ENCODE results near the gene MGLL. TPM values are rescaled to one million over a fixed set of nuclear protein-coding genes. Genes with fewer than 3 reads are reported as not detected.

MGLL gene
- total RNA-seq, 1 experiment from 2014 or later, result 0.94 TPM

GRCh38 chr3:127821394-127821793 is 921 bp downstream of the MGLL start:
- ChIA-PET POLR2A (interaction anchor here (1.5 kb wide), 1 partner anchor 150 kb away, joined by 5 read pairs; no protein-coding TSS in a partner anchor), CTCF (interaction anchor here (0.6 to 2.3 kb wide), 8 partner anchors 10 to 247 kb away, joined by 3 to 16 read pairs (median 5); no protein-coding TSS in a partner anchor)
- ATAC-seq (no peak), DNase-seq (ENCODE audit: low spot score) (no peak)
- Mint-ChIP-seq H3K27me3 (ENCODE audit: low read depth) (peaks cover 39% of the 10 kb centered on the region), H3K4me1 (peaks cover 29% of the 10 kb centered on the region), H3K27ac (no peak overlapping the region), H3K36me3 (no peaks in the 10 kb centered on the region), H3K4me3 (peak overlapping the region; percentile 82), H3K9me3 (peaks cover 1% of the 10 kb centered on the region)
- TF ChIP-seq SMAD3 (CRISPR knock-in tag; IDR thresholded peaks at IDR 0.05; ENCODE audit: borderline replicate concordance), result no peak
- no peak for TF ChIP-seq E2F5 (CRISPR knock-in tag; IDR thresholded peaks at IDR 0.05)
- TF ChIP-seq, protein P1, sequence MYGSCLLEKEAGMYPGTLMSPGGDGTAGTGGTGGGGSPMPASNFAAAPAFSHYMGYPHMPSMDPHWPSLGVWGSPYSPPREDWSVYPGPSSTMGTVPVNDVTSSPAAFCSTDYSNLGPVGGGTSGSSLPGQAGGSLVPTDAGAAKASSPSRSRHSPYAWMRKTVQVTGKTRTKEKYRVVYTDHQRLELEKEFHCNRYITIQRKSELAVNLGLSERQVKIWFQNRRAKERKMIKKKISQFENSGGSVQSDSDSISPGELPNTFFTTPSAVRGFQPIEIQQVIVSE (CRISPR knock-in tag; IDR thresholded peaks at IDR 0.05; ENCODE audit: borderline replicate concordance), result no peak
- TF ChIP-seq OVOL2 (CRISPR knock-in tag; IDR thresholded peaks at IDR 0.05; ENCODE audit: borderline replicate concordance), result no peak
- TF ChIP-seq PRRX2 (CRISPR knock-in tag; IDR thresholded peaks at IDR 0.05), result no peak
- TF ChIP-seq HMGA2 (CRISPR knock-in tag; IDR thresholded peaks at IDR 0.05), result no peak
- no peak for TF ChIP-seq NFATC4 (CRISPR knock-in tag; IDR thresholded peaks at IDR 0.05)
- no peak for TF ChIP-seq ZBTB21 (CRISPR knock-in tag; IDR thresholded peaks at IDR 0.05; ENCODE audit: borderline replicate concordance)
- no peak for TF ChIP-seq IRF2 (CRISPR knock-in tag; IDR thresholded peaks at IDR 0.05; ENCODE audit: borderline replicate concordance, low read depth)
- TF ChIP-seq, protein P2, sequence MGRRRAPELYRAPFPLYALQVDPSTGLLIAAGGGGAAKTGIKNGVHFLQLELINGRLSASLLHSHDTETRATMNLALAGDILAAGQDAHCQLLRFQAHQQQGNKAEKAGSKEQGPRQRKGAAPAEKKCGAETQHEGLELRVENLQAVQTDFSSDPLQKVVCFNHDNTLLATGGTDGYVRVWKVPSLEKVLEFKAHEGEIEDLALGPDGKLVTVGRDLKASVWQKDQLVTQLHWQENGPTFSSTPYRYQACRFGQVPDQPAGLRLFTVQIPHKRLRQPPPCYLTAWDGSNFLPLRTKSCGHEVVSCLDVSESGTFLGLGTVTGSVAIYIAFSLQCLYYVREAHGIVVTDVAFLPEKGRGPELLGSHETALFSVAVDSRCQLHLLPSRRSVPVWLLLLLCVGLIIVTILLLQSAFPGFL (CRISPR knock-in tag; IDR thresholded peaks at IDR 0.05; ENCODE audit: borderline replicate concordance), result no peak
- TF ChIP-seq, protein P3, sequence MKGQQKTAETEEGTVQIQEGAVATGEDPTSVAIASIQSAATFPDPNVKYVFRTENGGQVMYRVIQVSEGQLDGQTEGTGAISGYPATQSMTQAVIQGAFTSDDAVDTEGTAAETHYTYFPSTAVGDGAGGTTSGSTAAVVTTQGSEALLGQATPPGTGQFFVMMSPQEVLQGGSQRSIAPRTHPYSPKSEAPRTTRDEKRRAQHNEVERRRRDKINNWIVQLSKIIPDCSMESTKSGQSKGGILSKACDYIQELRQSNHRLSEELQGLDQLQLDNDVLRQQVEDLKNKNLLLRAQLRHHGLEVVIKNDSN (CRISPR knock-in tag; IDR thresholded peaks at IDR 0.05), result no peak

DNA sequence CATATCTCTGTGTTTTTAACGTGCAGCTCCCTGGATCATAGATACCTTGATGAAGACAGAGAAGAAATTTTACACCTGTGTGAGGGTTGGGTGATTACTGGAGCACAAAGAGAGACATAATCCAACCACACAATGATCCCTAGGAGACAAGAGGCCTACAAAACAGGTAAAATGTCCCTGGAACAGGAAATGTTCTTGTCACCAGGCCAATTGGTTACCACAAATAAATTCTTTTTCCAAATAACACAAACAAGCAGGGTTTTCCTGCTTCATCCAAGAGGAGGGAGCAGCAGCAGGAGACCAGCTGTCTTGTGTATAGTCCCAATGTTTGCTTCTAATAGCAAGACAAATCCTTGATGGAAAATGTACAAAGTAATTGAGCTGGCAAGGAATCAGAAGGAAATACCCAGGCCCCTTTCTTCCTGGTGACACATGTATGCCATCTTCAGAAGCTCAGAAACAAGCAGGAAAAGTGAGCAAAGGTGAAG is 1.4 kb downstream of the MGLL start:
- ATAC-seq (no peak), DNase-seq (ENCODE audit: low spot score) (no peak)
- POLR2A ChIA-PET, result interaction anchor here (1.5 kb wide), 1 partner anchor 149 kb away, joined by 5 read pairs; no protein-coding TSS in a partner anchor
- Mint-ChIP-seq H3K27me3 (ENCODE audit: low read depth) (peaks cover 39% of the 10 kb centered on the region), H3K9me3 (no peaks in the 10 kb centered on the region), H3K27ac (no peak overlapping the region), H3K4me1 (peaks cover 29% of the 10 kb centered on the region), H3K4me3 (peak overlapping the region; percentile 18), H3K36me3 (no peaks in the 10 kb centered on the region)
- CTCF ChIA-PET, result interaction anchor here (0.6 to 1.6 kb wide), 6 partner anchors 10 to 246 kb away, joined by 3 to 4 read pairs (median 3); no protein-coding TSS in a partner anchor
- no peak for TF ChIP-seq ZNF317 (CRISPR knock-in tag; IDR thresholded peaks at IDR 0.05; ENCODE audit: borderline replicate concordance, low read depth)

DNA sequence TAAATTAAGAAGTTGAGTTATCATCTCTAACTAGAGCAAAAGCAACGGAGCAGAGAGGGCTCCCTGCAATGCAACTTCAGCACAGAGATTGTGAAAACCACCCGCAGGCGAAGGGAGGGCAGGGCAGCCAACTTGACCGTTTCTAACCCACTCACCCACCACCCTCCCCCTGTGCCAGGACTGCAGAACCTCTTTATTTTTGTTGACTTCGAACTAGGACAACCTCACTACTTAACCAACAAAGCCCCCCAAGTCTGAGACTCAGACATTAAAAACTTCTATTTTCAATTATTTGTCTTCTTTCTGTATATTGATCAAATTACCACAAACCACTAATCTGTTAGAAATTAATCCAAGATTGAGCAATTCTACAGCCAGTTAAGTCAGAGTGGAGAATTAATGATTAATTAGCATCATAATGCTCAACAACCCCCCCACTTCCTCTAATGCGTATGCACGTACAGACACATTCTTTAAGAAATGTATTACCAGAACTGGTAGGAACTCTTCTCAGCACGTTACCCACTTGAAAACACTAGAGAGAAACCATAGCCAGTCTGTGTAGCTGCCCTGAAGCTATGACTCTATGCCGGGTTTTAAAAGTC is 2.0 kb downstream of the MGLL start:
- H3K27me3 Mint-ChIP-seq (ENCODE audit: low read depth), result peaks cover 39% of the 10 kb centered on the region
- H3K4me3 Mint-ChIP-seq, result peak overlapping the region; percentile 4; the same call in 1 of the 2 replicates
- no peak for DNase-seq (ENCODE audit: low spot score)
- POLR2A ChIA-PET, result no interaction called here
- no peaks in the 10 kb centered on the region for H3K9me3 Mint-ChIP-seq
- H3K36me3 Mint-ChIP-seq, result no peaks in the 10 kb centered on the region
- H3K27ac Mint-ChIP-seq, result no peak overlapping the region
- ATAC-seq, result peak; percentile 26; the same call in 1 of the 2 replicates
- CTCF ChIA-PET, result interaction anchor here (1.0 to 1.6 kb wide), 6 partner anchors 11 to 245 kb away, joined by 3 to 6 read pairs (median 3); no protein-coding TSS in a partner anchor
- H3K4me1 Mint-ChIP-seq, result peaks cover 29% of the 10 kb centered on the region
- TF ChIP-seq, protein P4, sequence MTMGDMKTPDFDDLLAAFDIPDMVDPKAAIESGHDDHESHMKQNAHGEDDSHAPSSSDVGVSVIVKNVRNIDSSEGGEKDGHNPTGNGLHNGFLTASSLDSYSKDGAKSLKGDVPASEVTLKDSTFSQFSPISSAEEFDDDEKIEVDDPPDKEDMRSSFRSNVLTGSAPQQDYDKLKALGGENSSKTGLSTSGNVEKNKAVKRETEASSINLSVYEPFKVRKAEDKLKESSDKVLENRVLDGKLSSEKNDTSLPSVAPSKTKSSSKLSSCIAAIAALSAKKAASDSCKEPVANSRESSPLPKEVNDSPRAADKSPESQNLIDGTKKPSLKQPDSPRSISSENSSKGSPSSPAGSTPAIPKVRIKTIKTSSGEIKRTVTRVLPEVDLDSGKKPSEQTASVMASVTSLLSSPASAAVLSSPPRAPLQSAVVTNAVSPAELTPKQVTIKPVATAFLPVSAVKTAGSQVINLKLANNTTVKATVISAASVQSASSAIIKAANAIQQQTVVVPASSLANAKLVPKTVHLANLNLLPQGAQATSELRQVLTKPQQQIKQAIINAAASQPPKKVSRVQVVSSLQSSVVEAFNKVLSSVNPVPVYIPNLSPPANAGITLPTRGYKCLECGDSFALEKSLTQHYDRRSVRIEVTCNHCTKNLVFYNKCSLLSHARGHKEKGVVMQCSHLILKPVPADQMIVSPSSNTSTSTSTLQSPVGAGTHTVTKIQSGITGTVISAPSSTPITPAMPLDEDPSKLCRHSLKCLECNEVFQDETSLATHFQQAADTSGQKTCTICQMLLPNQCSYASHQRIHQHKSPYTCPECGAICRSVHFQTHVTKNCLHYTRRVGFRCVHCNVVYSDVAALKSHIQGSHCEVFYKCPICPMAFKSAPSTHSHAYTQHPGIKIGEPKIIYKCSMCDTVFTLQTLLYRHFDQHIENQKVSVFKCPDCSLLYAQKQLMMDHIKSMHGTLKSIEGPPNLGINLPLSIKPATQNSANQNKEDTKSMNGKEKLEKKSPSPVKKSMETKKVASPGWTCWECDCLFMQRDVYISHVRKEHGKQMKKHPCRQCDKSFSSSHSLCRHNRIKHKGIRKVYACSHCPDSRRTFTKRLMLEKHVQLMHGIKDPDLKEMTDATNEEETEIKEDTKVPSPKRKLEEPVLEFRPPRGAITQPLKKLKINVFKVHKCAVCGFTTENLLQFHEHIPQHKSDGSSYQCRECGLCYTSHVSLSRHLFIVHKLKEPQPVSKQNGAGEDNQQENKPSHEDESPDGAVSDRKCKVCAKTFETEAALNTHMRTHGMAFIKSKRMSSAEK (CRISPR knock-in tag; IDR thresholded peaks at IDR 0.05; ENCODE audit: borderline replicate concordance), result no peak
- TF ChIP-seq ZNF232 (CRISPR knock-in tag; IDR thresholded peaks at IDR 0.05) (no peak), OVOL2 (CRISPR knock-in tag; IDR thresholded peaks at IDR 0.05; ENCODE audit: borderline replicate concordance) (no peak), IRF2 (CRISPR knock-in tag; IDR thresholded peaks at IDR 0.05; ENCODE audit: borderline replicate concordance, low read depth) (no peak), SP1 (CRISPR knock-in tag; conservative IDR thresholded peaks at IDR 0.05) (no peak), ZMAT4 (CRISPR knock-in tag; IDR thresholded peaks at IDR 0.05) (no peak), TEAD1 (CRISPR knock-in tag; IDR thresholded peaks at IDR 0.05) (no peak), NFE2L1 (CRISPR knock-in tag; IDR thresholded peaks at IDR 0.05) (no peak)
- TF ChIP-seq, protein P5, sequence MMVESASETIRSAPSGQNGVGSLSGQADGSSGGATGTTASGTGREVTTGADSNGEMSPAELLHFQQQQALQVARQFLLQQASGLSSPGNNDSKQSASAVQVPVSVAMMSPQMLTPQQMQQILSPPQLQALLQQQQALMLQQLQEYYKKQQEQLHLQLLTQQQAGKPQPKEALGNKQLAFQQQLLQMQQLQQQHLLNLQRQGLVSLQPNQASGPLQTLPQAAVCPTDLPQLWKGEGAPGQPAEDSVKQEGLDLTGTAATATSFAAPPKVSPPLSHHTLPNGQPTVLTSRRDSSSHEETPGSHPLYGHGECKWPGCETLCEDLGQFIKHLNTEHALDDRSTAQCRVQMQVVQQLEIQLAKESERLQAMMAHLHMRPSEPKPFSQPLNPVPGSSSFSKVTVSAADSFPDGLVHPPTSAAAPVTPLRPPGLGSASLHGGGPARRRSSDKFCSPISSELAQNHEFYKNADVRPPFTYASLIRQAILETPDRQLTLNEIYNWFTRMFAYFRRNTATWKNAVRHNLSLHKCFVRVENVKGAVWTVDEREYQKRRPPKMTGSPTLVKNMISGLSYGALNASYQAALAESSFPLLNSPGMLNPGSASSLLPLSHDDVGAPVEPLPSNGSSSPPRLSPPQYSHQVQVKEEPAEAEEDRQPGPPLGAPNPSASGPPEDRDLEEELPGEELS (CRISPR knock-in tag; IDR thresholded peaks at IDR 0.05), result no peak
- TF ChIP-seq, protein P1 (CRISPR knock-in tag; IDR thresholded peaks at IDR 0.05; ENCODE audit: borderline replicate concordance), result no peak
